HuH-7 (cell line): ENCODE measurements around the gene DNAJB9.
A peak's percentile ranks its signal among the peaks of the same experiment; 100 is the strongest.
"Not testable (repeated sequence)": the region's sequence is repeated elsewhere in the genome, so short reads cannot be mapped to it uniquely, and the experiment has no call there.

ENCODE experiments used
- DNase-seq: peaks from one replicate; pipeline ENCODE4 v3.0.0; 2011; ENCODE audit warnings: low spot score

The DNAJB9 gene

DNA sequence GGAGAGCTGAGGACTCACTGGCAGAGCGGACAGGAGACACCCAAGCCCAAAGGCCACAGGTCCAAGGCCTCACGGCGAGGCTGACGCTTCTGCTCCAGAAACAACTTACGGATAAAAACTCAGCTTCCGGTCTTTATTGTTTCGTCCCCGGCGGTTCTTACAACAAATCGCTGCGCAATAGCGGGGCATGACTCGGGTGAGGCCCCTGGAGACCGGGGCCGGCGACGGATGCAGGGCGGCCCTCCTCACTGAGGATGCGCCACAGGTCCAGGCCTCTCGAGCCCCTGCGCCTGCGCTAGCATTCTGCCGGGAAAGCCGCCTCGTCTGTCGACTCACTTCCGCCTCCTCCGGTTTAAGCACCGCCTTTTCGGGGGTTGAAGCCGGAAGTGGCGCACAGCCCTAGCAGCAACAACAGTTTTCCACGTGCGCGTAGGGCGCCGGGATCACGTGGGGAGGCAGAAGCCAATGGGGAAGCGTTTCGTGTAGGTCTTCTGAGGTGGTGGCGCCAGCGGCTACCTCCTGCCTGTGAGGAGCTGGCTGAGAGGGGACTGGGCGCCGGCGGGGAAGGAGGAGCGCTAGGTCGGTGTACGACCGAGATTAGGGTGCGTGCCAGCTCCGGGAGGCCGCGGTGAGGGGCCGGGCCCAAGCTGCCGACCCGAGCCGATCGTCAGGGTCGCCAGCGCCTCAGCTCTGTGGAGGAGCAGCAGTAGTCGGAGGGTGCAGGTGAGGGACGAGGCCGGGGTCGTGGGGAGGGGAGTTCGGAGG is at the start of gene DNAJB9, which contains the start of gene THAP5:
TSS of gene DNAJB9 (plus strand) at position 494 of the 765 bp plus-strand sequence. CDS start 1,853 bp downstream, outside the sequence.
TSS of gene THAP5 (minus strand) at position 326 of the 765 bp plus-strand sequence. CDS start at position 189, 137 bp downstream.
- DNase-seq = peak; percentile 95

- no peak for DNase-seq
These were observed 46.9 kb upstream of the DNAJB9 start for GRCh38 chr7:108522780-108523179.

GRCh38 chr7:108525327-108525984 is 44.2 kb upstream of the DNAJB9 start:
- DNase-seq = peak; percentile 73

GRCh38 chr7:108525985-108526767 is 43.5 kb upstream of the DNAJB9 start, which contains the start of gene PNPLA8:
TSS of gene PNPLA8 (minus strand) at chr7:108526135. CDS start at chr7:108515491, 10,644 bp downstream.
- peak; percentile 89 for DNase-seq

DNA sequence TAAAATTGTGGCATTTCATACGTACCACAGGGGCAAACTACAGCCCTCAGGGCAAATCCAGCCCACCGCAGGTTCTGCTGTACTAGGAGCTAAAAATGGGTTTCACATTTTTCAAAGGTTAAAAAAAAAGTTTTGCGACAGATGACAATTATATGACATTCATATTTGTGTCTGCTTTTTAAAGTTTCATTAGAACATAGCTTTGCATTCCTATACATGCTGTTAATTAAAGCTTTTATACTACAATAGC is 43.0 kb upstream of the DNAJB9 start:
- no peak for DNase-seq

DNA sequence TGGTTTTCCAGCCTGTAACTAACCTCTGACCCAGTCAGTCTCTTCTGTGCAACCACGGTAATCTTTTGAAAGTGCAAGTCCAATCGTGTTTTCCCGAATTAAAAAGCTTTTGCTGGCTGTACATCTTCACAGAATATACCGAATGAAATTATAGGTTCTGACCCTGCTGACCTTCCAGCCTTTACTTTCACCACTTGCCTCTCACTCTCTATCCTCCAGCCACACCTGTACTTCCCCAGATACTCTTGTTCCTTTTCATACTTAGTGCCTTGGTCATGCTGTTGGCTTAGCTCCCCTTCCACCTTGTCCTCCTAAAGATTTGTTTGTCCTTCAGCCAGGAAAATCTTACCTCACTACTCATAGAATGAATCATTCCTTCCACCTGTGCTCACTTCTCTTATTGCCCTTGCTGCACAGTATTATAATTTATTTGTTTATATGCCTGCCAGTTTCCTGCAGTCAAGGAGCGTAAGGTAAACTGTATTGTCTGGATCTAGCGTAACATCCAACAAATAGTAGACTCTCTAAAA is 41.4 kb upstream of the DNAJB9 start:
- DNase-seq = no peak

- DNase-seq = no peak
These were observed 40.3 kb upstream of the DNAJB9 start for GRCh38 chr7:108529341-108529740.

GRCh38 chr7:108533712-108534111 is 36.0 kb upstream of the DNAJB9 start:
- DNase-seq = no peak

DNA sequence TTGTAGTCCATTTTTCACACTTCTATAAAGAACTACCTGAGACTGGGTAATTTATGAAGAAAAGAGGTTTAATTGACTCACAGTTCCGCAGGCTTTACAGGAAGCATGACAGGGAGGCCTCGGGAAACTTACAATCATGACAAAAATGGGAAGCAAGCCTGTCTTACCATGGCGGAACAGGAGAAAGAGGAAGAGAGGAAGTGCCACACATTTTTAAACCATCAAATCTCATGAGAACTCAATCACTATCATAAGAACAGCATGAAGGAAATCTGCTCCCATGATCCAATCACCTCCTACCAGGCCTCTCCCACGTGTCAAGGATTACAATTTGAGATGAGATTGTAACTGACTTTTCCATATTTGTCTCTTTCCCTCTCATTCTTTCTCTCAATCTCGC is 34.4 kb upstream of the DNAJB9 start:
- no peak for DNase-seq

GRCh38 chr7:108535744-108536143 is 33.9 kb upstream of the DNAJB9 start:
- no peak for DNase-seq

DNA sequence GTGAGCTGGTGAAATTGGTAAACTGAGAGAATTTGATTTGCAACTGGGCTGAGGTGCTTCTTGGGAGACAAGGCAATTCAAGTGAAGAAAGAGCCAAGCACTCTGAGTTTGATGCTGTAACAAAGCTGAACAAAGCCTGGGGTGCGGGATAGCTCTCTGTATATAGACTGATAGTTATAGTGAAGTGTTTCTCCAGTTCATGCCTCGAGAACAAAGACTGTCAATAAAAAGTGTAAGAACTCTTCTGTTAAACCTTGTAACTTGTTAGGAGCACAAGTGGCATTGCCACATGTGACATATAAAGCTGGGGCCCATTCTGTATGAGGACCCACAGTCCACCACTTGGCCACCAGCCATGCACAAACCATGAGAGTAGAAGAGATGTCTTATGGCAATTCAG is 32.4 kb upstream of the DNAJB9 start:
- DNase-seq = no peak

DNA sequence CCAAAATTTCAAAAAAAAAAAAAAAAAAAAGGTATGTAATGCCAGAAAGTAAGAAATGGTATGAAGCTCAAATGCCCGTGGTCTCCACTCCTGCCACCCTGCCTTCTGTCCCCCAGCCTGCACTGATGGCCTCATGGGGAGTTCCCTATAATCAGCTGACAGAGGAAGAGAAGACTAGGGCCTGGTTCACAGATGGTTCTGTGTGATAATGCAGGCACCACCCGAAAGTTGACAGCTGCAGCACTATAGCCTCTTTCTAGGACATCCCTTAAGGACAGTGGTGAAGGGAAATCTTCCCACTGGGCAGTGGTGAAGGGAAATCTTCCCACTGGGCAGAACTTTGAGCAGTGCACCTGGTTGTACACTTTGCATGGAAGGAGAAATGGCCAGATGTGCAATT is 31.4 kb upstream of the DNAJB9 start:
- DNase-seq = not testable (repeated sequence)

GRCh38 chr7:108538685-108539084 is 31.0 kb upstream of the DNAJB9 start:
- not testable (repeated sequence) for DNase-seq

DNA sequence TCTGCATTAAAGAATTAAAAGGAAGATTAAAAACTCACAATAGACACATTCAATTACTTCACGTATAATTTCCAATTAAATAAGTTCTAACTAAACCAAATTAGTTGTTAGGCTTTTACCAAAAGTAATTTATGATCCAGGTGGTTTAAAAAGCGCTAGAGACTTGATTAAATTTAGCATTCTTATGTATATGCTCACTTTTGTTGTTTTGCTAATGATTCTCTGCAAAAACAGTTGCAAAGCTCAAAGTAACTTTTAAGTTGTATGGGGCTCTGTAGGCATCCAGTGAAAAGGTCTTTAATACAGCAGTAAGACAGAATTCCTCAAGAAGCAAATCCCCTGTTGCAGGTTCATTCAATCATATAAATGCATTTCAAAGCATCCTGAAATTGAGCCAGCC is 28.2 kb upstream of the DNAJB9 start:
- DNase-seq = no peak

DNA sequence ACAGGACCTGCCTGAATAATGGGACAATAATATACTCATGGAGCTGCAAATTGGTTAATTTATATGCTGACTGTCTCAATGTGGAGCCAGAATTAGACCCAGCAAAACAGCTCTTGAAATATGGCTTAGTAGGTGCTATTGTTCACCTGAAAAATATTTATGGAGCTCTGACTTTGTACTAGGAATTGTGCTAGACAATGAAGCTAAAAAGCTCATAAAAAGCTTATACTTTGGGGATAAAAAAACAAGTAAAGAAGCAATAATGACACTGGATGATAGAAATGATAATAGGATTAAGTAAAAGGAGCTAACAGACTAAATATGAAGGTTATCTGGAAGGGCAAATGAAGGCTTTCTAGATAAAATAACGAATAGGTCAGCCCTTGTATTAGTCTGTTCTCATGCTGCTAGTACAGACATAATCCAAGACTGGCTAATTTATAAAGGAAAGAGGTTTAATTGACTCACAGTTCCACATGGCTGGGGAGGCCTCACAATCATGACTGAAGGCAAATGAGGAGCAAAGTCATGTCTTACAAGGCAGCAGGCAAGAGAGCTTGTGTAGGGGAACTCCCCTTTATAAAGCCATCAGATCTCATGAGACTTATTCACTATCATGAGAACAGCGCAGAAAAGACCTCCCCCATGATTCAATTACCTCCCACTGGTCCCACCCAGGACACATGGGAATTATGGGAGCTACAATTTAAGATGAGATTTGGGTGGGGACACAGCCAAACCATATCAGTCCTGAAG is 21.4 kb upstream of the DNAJB9 start:
- not testable (repeated sequence) for DNase-seq

DNA sequence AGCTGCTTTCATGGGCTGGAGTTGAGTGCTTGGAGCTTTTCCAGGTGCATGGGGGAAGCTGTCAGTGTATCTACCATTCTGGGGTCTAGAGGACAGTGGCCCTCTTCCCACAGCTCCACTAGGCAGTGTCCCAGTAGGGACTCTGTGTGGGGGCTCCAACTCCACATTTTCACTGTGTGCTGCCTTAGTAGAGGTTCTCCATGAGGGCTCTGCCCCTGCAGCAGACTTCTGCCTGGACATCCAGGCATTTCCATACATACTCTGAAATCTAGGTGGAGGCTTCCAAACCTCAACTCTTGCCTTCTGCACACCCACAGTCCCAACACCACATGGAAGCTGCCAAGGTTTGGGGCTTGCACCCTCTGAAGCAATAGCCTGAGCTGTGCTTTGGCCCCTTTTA is 13.0 kb upstream of the DNAJB9 start:
- DNase-seq = not testable (repeated sequence)

DNA sequence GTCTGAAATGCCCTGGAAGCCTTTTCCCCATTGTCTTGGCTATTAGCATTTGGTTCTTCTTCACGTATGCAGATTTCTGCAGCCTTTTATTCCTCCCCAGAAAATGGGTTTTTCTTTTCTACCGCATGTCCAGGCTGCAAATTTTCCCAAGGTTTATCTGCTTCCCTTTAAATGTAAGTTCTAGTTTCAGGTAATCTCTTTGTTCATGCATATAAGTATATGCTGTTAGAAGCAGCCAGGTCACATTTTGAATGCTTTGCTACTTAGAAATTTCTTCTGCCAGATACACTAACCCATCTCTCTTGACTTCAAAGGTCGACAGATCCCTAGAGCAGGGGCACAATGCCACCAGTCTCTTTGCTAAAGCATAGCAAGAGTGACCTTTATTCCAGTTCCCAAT is 12.5 kb upstream of the DNAJB9 start:
- DNase-seq = no peak

- DNase-seq = no peak
These were observed 12.1 kb upstream of the DNAJB9 start for GRCh38 chr7:108557617-108558016.

DNA sequence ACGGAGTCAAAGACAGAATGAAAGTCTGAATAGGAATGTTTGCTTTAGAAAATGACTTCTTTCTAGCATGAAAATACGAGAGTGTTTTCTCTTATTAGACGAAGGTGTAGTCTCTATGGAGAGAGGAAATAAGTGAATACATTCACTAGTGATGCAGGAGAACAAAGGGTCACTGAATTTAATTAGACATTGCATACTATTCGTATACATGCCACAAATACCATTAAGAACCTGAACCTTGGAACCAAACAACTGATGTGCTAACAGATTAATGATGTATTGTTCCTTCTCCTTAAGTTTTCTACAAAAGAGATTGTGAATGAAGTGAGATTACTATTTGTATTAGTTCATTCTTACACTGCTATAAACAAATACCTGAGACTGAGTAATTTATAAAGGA is 10.4 kb upstream of the DNAJB9 start:
- no peak for DNase-seq

- DNase-seq = no peak
These were observed 8.5 kb upstream of the DNAJB9 start for GRCh38 chr7:108561047-108561619.

- DNase-seq = no peak
These were observed 3.7 kb upstream of the DNAJB9 start for GRCh38 chr7:108565987-108566386.
